WI38 (cell line): Measurements from ENCODE around the gene SLC25A5.

Experiments
- H3K4me3 ChIP-seq: 2 replicates; pipeline ENCODE4 v1.5.1; 2011; ENCODE audit warnings: low read depth, mild to moderate bottlenecking, control low read depth, low read length
- TF ChIP-seq, protein P1 (sequence below): IDR thresholded peaks from 2 replicates; pipeline ENCODE4 v1.5.1; 2012; ENCODE audit warnings: low read depth, mild to moderate bottlenecking, control low read depth, low read length

Gene SLC25A5

DNA sequence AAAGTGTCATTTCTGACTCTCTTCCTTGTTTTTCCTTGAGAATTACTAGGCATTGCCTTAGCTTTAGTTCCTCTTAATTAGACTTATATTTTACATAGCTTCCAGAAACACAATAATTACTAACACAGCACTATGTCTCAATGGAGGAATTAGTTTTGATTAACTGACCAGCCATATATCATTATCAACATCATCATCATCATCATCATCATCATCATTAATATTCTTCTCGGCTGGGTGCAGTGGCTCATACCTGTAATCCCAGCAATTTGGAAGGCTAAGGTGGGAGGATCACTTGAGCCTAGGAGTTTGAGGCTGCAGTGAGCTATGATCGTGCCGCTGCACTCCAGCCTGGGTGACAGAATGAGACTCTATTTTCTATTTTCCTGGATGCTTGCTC, 2.7 kb upstream of the SLC25A5 start:
- H3K4me3 ChIP-seq: no peak overlapping the region
- TF ChIP-seq, protein P1, sequence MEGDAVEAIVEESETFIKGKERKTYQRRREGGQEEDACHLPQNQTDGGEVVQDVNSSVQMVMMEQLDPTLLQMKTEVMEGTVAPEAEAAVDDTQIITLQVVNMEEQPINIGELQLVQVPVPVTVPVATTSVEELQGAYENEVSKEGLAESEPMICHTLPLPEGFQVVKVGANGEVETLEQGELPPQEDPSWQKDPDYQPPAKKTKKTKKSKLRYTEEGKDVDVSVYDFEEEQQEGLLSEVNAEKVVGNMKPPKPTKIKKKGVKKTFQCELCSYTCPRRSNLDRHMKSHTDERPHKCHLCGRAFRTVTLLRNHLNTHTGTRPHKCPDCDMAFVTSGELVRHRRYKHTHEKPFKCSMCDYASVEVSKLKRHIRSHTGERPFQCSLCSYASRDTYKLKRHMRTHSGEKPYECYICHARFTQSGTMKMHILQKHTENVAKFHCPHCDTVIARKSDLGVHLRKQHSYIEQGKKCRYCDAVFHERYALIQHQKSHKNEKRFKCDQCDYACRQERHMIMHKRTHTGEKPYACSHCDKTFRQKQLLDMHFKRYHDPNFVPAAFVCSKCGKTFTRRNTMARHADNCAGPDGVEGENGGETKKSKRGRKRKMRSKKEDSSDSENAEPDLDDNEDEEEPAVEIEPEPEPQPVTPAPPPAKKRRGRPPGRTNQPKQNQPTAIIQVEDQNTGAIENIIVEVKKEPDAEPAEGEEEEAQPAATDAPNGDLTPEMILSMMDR: no peak

DNA sequence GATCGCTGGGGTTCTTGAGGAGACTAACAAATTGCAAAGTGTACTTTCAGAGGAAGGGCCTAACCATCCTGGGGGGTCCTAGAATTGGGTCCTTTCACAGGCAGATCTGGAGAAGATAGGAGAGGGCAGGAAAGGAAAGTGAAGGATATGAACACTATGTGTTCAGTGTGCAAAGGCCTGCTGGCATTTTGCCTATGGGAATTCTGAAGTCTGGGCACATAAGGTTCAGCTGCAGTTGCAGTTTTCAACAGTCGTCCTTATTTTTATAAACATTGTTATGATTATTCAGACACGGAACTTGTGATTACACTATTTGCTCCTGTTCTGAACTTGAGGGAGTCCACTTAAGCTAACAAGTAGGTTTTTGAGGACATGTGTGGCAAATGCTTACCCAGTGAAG, 1.3 kb upstream of the SLC25A5 start:
- no peak overlapping the region for H3K4me3 ChIP-seq
- TF ChIP-seq, protein P1: no peak

DNA sequence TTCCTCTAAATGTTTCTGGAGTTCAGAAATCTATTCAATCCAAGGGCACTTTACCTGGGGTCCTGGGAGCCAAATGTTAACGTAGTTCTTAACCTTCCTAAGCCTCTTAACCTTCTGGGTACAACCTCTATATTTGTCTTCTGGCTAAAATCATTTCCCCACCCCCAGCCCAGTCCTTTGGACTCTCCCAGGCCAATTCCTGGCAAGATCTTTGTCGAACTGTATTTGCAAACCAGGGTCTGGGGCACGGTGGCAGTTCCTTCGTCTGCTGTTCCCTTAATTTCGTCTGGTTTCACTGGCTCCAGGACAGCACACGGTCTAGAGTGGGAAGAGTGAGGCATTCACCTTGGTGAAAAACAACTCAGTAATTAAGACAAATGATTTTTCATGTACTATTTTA, 811 bp upstream of the SLC25A5 start:
- H3K4me3 ChIP-seq: no peak overlapping the region
- TF ChIP-seq, protein P1: no peak

DNA sequence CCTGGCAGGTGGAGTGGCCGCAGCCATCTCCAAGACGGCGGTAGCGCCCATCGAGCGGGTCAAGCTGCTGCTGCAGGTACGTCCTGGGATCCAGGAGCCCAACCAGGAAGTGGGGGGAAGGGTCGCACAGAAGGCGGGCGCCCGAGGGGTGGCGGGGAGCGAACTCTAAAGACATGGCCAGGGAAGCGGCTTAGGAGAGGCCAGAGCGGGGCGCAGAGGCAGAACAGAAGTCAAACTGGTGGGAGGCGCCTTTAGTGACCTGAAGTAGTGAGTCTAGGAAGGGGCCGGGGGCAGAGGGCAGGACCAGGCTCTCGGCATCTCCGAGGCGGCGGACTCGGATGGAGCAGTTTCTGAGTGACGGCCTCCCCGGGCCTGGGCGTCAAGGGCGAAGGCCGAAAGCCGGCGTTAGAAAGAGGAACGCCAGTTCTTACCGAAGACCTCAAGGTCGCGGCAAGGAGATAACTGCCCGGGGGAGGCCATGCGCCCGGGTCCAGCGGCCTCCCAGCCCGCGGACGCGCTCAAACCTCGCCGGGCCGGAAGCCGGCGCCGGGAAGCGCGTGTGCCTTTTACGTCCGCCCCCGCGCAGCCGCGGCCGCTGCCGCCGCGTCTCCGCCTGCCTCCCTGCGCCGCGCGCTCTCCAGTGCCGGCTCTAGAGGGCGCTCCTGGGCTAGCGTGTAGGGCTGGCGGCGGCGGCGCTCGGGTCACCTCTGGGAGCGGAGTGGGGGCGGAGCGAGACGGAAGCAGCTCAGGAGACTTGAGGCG, 488 bp downstream of the SLC25A5 start:
- TF ChIP-seq, protein P1: peak; percentile 49

DNA sequence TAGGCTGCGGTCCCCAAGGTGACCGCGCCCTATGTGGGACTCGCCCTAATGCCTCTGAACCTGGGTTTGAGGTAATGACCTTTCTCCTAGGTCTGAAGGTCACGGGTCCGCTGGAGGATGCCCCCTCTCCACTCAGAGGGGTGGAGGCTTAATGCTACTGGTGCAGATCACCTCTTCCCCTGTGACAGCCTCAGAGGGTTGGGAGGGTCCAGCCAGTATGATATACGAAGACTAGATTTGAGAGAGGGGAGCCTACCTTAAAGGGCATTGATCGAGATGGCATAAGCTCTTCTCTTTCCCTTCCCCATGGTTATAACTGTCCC, 1.0 kb downstream of the SLC25A5 start:
- peak overlapping the region; percentile 71 for H3K4me3 ChIP-seq
- TF ChIP-seq, protein P1: no peak

More for the DNA sequence above, 488 bp downstream of the SLC25A5 start:
- H3K4me3 ChIP-seq: peak overlapping the region; percentile 71

DNA sequence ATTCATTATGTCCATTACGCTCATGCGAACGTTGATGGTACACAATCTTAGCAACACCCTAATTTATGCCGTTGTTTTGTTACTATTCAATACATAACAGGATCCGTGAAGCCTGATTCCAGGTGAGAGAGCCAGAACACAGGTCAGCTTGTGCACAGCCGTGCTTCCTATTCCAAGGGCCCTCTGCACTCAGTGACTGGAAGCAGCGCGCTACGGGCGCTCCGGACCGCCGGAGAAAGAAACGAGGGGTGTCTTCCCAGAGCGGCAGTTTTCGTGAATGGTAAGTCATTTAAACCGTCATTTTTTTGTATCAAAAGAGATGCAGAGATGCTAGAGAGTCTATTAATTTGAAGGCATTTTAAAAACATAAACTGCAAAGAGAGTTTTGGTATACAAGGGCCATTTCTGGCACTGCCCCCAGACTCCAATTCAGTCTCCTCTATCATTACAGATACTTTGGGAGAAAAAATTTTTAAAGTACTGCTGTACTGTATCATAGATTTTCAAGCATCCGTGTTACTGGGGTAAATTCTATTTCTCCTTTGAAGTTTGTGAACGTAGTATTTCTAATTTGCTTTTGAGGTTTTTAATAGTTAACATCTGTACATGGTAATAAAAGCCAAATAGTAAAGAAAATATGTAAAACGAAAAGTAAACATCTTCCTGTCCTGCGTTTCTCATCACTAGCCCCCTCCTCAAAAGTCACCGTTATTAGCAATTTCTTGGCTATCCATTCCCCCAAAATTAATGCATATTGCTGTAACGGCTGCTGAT, 6.6 kb downstream of the SLC25A5 start:
- TF ChIP-seq, protein P1: no peak
- no peak overlapping the region for H3K4me3 ChIP-seq
